ENCODE results near the gene AAMP.

Gene AAMP

DNA sequence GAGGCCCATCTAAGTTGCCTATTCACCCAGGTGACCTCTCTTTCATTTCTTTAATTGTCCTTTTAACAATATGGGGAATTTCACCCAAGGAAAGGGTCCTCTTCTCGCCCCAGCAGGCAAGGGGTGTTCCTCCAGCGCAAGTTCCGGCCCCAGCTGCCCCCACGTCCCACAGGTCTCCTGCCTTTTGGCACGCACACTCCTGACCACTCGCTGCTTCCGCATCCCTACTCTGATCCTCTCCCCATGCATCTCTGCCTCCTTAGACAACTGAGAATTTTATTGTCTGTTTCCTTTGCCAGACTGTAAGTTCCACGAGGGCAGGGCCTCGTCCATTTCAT lies 53.6 kb downstream of the AAMP start:
- TF ChIP-seq, protein P1, sequence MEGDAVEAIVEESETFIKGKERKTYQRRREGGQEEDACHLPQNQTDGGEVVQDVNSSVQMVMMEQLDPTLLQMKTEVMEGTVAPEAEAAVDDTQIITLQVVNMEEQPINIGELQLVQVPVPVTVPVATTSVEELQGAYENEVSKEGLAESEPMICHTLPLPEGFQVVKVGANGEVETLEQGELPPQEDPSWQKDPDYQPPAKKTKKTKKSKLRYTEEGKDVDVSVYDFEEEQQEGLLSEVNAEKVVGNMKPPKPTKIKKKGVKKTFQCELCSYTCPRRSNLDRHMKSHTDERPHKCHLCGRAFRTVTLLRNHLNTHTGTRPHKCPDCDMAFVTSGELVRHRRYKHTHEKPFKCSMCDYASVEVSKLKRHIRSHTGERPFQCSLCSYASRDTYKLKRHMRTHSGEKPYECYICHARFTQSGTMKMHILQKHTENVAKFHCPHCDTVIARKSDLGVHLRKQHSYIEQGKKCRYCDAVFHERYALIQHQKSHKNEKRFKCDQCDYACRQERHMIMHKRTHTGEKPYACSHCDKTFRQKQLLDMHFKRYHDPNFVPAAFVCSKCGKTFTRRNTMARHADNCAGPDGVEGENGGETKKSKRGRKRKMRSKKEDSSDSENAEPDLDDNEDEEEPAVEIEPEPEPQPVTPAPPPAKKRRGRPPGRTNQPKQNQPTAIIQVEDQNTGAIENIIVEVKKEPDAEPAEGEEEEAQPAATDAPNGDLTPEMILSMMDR (IDR thresholded peaks at IDR 0.05; ENCODE audit: control extremely low read depth, extremely low read depth, low read depth, missing control alignments) = no peak

More for the DNA sequence above, 53.6 kb downstream of the AAMP start:
- no peak for DNase-seq (ENCODE audit: extremely low spot score)
- CTCF ChIA-PET = interaction anchor here (1.4 to 1.8 kb wide), 3 partner anchors 15 to 54 kb away, joined by 3 to 8 read pairs (median 3); partner anchors contain the start of genes AAMP and PNKD
- POLR2A ChIA-PET = no interaction called here
